HT1080 (cell line): ENCODE measurements around the gene CNPY4. TPM values are rescaled to one million over a fixed set of nuclear protein-coding genes. Genes with fewer than 3 reads are reported as not detected.

ENCODE experiments used
- DNase-seq: peaks from one replicate; pipeline ENCODE4 v3.0.0-alpha.2; 2015; ENCODE audit warnings: low read depth
- total RNA-seq: library from RNA; depleted of rRNA; stranded (reverse); fragments of >200 nt; shearing (Covaris generic); gene quantifications from 2 replicates; pipeline ENCODE4 v1.2.3, GENCODE V29; 2014

Gene CNPY4
- total RNA-seq, 1 experiment from 2014 or later: 11.8 TPM

- no peak for DNase-seq
Measured at GRCh38 chr7:100091411-100092181, 27.8 kb upstream of the CNPY4 start.

GRCh38 chr7:100093054-100093453 lies 26.4 kb upstream of the CNPY4 start:
- DNase-seq: no peak

- DNase-seq: no peak
Measured at GRCh38 chr7:100093498-100093897, 25.9 kb upstream of the CNPY4 start.

GRCh38 chr7:100093925-100094486 lies 25.4 kb upstream of the CNPY4 start:
- DNase-seq: no peak

- DNase-seq: no peak
Measured at GRCh38 chr7:100095289-100095688, 24.1 kb upstream of the CNPY4 start.

GRCh38 chr7:100095704-100096103 lies 23.7 kb upstream of the CNPY4 start:
- no peak for DNase-seq

- DNase-seq: no peak
Measured at GRCh38 chr7:100098913-100099312, 20.5 kb upstream of the CNPY4 start.

GRCh38 chr7:100099452-100099851 lies 20.0 kb upstream of the CNPY4 start:
- no peak for DNase-seq

- peak; percentile 94 for DNase-seq
Measured at GRCh38 chr7:100100420-100101015, 18.9 kb upstream of the CNPY4 start.

GRCh38 chr7:100101016-100101862 lies 18.2 kb upstream of the CNPY4 start, which contains the start of the genes AP4M1 and MCM7:
Gene AP4M1, plus strand, starts transcription at chr7:100101643. Its CDS starts 72 bp downstream, at chr7:100101715.
Gene MCM7, minus strand, starts transcription at chr7:100101397. Its CDS starts 103 bp downstream, at chr7:100101294.
- peak; percentile 99 for DNase-seq

GRCh38 chr7:100102950-100103840 lies 16.2 kb upstream of the CNPY4 start:
- peak; percentile 89 for DNase-seq

GRCh38 chr7:100105534-100105933 lies 13.9 kb upstream of the CNPY4 start:
- DNase-seq: no peak

- DNase-seq: no peak
Measured at GRCh38 chr7:100106633-100107032, 12.8 kb upstream of the CNPY4 start.

GRCh38 chr7:100107125-100107737 lies 12.2 kb upstream of the CNPY4 start:
- DNase-seq: no peak

GRCh38 chr7:100107890-100108289 lies 11.5 kb upstream of the CNPY4 start:
- DNase-seq: no peak

- DNase-seq: no peak
Measured at GRCh38 chr7:100109521-100110163, 9.8 kb upstream of the CNPY4 start.

GRCh38 chr7:100111156-100111555 lies 8.3 kb upstream of the CNPY4 start:
- no peak for DNase-seq

- no peak for DNase-seq
Measured at GRCh38 chr7:100111914-100112313, 7.5 kb upstream of the CNPY4 start.

GRCh38 chr7:100115026-100115425 lies 4.4 kb upstream of the CNPY4 start:
- no peak for DNase-seq
